Breast epithelium (tissue), 3 donors: ENCODE results near the gene NCK1.

Source experiments
- POLR2A ChIP-seq: fragments of 450-650 bp; IDR thresholded peaks from one replicate; pipeline ENCODE4 v1.6.1; 2016; ENCODE audit warnings: antibody characterized with exemption, mild to moderate bottlenecking, moderate library complexity
- TF ChIP-seq, protein P1 (sequence below), 3 donors: fragments of 450-650 bp; IDR thresholded peaks; one replicate each; pipeline ENCODE4 v1.5.1; 2016 to 2017; ENCODE audit warnings: antibody characterized with exemption in 3 of 3, mild to moderate bottlenecking in 3 of 3, moderate library complexity in 3 of 3

- TF ChIP-seq, protein P1, sequence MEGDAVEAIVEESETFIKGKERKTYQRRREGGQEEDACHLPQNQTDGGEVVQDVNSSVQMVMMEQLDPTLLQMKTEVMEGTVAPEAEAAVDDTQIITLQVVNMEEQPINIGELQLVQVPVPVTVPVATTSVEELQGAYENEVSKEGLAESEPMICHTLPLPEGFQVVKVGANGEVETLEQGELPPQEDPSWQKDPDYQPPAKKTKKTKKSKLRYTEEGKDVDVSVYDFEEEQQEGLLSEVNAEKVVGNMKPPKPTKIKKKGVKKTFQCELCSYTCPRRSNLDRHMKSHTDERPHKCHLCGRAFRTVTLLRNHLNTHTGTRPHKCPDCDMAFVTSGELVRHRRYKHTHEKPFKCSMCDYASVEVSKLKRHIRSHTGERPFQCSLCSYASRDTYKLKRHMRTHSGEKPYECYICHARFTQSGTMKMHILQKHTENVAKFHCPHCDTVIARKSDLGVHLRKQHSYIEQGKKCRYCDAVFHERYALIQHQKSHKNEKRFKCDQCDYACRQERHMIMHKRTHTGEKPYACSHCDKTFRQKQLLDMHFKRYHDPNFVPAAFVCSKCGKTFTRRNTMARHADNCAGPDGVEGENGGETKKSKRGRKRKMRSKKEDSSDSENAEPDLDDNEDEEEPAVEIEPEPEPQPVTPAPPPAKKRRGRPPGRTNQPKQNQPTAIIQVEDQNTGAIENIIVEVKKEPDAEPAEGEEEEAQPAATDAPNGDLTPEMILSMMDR (IDR thresholded peaks at IDR 0.05): no peak
- TF ChIP-seq POLR2A: no peak
Observed at GRCh38 chr3:136858381-136858780, 3.6 kb upstream of the NCK1 start.
